ENCODE data around the gene KIF26B.

Gene KIF26B

DNA sequence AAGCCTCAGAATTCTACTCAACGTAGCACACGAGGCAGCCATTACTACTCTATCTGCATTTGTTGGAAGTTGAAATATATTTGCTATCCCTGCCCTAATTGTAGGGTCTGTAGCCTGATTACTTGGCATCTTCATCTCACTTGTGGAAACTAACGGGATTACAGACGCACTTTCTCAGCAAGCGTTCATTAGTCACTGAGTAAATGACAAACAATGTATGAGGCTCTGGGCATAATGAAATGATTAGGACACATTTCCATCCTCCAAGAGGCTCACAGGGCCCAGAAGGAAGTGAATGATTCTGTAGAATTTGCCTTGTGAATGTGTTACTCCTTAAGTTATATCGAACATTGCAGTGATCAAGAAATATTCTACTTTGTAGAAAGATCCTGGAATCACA lies 78.1 kb downstream of the KIF26B start:
- no peak for TF ChIP-seq MAX (IDR thresholded peaks at IDR 0.05; ENCODE audit: low read depth, low read length)
- no peak for TF ChIP-seq MYC (IDR thresholded peaks at IDR 0.05; ENCODE audit: low read depth, low read length)
- no peak for TF ChIP-seq POLR2A (IDR thresholded peaks at IDR 0.05; ENCODE audit: extremely low read depth, insufficient read length)
- TF ChIP-seq, protein P1, sequence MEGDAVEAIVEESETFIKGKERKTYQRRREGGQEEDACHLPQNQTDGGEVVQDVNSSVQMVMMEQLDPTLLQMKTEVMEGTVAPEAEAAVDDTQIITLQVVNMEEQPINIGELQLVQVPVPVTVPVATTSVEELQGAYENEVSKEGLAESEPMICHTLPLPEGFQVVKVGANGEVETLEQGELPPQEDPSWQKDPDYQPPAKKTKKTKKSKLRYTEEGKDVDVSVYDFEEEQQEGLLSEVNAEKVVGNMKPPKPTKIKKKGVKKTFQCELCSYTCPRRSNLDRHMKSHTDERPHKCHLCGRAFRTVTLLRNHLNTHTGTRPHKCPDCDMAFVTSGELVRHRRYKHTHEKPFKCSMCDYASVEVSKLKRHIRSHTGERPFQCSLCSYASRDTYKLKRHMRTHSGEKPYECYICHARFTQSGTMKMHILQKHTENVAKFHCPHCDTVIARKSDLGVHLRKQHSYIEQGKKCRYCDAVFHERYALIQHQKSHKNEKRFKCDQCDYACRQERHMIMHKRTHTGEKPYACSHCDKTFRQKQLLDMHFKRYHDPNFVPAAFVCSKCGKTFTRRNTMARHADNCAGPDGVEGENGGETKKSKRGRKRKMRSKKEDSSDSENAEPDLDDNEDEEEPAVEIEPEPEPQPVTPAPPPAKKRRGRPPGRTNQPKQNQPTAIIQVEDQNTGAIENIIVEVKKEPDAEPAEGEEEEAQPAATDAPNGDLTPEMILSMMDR (IDR thresholded peaks at IDR 0.05; ENCODE audit: low read depth, low read length) = no peak
- H3K4me3 ChIP-seq (ENCODE audit: low read depth, low read length) = no peak overlapping the region
- no peak for DNase-seq (ENCODE audit: low read depth)

DNA sequence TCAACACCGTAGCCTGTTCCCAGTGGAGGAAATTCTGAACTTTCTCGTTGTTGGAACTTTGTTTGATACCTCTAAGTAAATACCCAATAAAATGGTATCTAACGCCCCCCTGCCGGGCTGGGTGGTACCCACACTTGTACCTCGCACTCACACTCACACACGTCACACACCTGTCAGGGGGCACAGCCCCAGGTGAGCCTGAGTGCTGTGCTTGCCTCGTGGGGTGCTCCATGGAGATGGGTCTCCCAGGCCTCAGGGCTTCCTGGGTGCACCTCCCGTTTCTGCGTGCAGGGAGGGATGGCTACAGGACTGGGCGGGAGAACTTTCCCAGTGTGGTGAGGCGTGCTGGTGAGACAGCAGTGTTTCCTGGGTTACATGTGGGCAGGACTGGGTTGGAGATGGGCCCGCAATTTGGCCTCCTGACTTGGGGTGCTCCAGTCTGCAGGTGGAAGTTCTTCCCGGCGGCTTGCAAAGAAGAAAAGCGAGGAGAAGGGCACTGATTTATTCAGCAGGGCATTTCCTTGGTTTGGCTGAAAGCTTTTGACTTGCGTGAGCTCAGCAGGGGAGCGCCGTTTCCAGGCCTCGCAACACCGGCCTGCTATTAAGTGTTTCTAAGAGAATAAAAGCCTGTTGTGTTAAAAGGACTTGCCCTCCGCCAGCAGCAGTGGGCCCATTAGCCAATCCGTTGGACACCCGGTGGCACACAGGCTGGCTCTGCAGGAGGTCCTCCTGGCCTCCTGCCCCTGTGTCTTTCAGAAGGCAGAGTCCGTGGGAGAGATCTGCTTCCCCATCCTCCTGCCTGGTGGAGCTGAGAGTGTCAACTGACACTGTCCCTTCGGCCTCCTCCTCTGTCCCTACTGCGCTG lies 79.7 kb downstream of the KIF26B start:
- TF ChIP-seq POLR2A (IDR thresholded peaks at IDR 0.05; ENCODE audit: extremely low read depth, insufficient read length) = no peak
- no peak for TF ChIP-seq MAX (IDR thresholded peaks at IDR 0.05; ENCODE audit: low read depth, low read length)
- TF ChIP-seq, protein P1 (IDR thresholded peaks at IDR 0.05; ENCODE audit: low read depth, low read length) = no peak
- TF ChIP-seq MYC (IDR thresholded peaks at IDR 0.05; ENCODE audit: low read depth, low read length) = no peak
- no peak overlapping the region for H3K4me3 ChIP-seq (ENCODE audit: low read depth, low read length)
- peak; percentile 9 for DNase-seq (ENCODE audit: low read depth)

GRCh38 chr1:245235156-245235555 lies 80.4 kb downstream of the KIF26B start:
- H3K4me3 ChIP-seq (ENCODE audit: low read depth, low read length) = no peak overlapping the region
- DNase-seq (ENCODE audit: low read depth) = no peak
- TF ChIP-seq MAX (IDR thresholded peaks at IDR 0.05; ENCODE audit: low read depth, low read length) = no peak
- no peak for TF ChIP-seq POLR2A (IDR thresholded peaks at IDR 0.05; ENCODE audit: extremely low read depth, insufficient read length)
- TF ChIP-seq, protein P1 (IDR thresholded peaks at IDR 0.05; ENCODE audit: low read depth, low read length) = no peak
- no peak for TF ChIP-seq MYC (IDR thresholded peaks at IDR 0.05; ENCODE audit: low read depth, low read length)

DNA sequence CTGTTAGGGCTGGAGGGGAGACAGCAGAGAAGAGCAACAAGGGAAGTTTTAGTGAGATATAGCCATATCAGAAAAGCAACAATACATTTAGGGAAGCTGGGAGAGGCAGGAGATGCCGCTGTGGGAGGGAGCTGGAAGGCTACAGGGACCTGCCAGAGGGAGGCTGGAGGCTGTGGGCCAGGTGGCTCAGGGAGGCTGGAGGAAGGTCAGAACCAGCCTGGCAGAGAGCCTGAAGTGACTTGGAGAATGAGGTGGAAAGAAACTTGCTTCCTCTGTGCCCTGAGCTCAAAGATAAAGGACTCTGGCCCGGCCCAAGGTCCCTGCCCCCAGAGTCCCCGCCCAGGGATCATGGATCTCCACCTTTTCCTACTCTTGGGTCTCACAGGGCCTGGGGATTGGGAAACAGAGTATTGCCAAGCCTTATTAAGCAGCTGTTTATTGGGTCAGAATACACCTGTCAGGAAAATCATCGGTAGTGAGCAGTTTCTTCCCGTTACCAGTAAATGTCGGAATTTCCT lies 85.9 kb downstream of the KIF26B start:
- H3K4me3 ChIP-seq (ENCODE audit: low read depth, low read length) = no peak overlapping the region
- no peak for DNase-seq (ENCODE audit: low read depth)
- TF ChIP-seq MYC (IDR thresholded peaks at IDR 0.05; ENCODE audit: low read depth, low read length) (no peak), MAX (IDR thresholded peaks at IDR 0.05; ENCODE audit: low read depth, low read length) (no peak), POLR2A (IDR thresholded peaks at IDR 0.05; ENCODE audit: extremely low read depth, insufficient read length) (no peak)
- TF ChIP-seq, protein P1 (IDR thresholded peaks at IDR 0.05; ENCODE audit: low read depth, low read length) = no peak

DNA sequence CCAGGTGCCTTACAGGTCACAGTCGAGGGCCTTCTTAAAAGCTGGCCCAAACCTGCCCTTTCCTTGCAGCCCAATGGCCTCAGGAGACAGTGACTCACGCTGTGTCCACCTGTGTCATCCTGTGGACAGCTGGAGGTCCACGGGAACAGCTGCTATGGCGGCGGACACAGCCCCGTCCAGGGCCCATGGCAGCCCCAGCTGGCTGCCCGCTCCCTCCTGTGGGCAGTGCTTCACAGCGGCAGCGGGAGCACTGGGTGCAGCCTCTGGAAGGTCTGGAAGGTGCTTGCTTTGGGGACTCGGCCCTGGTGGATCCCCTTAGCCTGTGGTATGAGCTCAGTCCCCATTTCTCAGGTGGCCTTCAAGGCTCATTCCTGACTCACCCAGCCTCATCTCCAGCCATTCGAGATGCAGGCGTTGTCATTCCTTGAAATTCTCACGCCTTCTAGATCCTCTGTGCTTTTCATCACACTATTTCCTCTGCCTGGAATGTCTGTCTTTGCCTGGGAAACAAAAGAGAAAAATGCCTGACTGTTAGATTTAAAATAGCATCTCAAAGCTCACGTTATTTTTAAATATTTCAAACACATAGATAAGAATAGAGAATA lies 86.8 kb downstream of the KIF26B start:
- no peak overlapping the region for H3K4me3 ChIP-seq (ENCODE audit: low read depth, low read length)
- TF ChIP-seq MAX (IDR thresholded peaks at IDR 0.05; ENCODE audit: low read depth, low read length) (no peak), MYC (IDR thresholded peaks at IDR 0.05; ENCODE audit: low read depth, low read length) (no peak), POLR2A (IDR thresholded peaks at IDR 0.05; ENCODE audit: extremely low read depth, insufficient read length) (no peak)
- TF ChIP-seq, protein P1 (IDR thresholded peaks at IDR 0.05; ENCODE audit: low read depth, low read length) = no peak
- DNase-seq (ENCODE audit: low read depth) = no peak

All from NB4 (cell line).